ENCODE measurements around the gene SCN2A.

Gene SCN2A

DNA sequence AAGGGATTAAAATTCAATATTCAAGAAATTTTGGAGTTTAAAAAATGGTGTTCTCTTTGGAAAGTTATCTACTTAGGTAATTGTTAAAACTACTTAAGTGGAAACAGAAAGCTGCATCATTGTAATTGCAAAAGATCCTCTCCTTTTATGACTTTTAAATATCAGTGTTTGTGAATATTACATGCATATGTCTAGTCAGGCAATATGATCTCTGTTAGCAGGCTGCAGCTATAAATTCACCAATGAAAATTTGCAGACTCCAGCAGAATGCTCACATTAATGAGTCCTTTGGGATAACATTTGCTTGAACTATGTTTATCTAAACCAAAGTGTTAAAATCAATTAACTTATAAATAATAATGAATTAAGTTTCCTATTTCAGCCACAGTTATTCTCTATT is 171.1 kb downstream of the SCN2A start:
- DNase-seq (ENCODE audit: low read depth in 1 of 2, low spot score in 1 of 2) = no peak

DNA sequence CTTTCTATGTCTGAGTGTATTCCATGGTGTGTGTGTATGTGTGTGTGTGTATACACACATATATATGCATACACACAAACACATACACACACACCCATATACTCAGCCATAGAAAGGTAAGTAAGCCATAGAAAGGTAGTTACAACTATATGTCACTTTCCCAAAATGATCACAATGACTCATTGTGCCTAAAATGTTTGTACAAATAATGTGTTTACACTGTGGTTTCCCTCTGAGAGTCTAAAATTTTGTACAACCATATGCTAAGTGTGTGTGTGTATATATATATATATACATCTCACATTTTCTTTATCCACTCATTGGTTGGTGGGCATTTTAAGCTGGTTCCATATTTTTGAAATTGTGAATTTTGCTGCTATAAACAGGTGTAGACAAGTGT is 175.0 kb downstream of the SCN2A start:
- DNase-seq (ENCODE audit: low read depth in 1 of 2, low spot score in 1 of 2) = no peak

DNA sequence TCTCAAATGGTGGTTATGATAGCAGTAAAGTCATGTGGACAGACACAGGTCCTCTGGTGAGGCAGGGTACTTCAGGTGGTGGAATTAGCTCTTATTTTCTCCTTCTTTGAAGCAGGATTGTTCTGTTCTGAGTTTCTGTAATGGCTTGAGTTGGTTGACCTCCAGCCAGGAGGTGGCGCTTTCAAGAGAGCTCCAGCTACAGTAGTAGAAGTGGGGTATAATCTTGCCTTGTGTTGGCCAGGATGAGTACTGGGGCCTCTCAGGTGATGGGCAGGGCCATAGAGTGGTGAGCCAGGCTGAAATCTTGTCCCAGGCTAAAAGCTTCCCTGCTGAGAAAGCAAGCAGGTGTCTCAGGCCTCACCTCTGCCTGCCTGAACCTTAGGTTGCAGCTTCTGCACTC is 177.8 kb downstream of the SCN2A start:
- DNase-seq (ENCODE audit: low read depth in 1 of 2, low spot score in 1 of 2) = no peak

DNA sequence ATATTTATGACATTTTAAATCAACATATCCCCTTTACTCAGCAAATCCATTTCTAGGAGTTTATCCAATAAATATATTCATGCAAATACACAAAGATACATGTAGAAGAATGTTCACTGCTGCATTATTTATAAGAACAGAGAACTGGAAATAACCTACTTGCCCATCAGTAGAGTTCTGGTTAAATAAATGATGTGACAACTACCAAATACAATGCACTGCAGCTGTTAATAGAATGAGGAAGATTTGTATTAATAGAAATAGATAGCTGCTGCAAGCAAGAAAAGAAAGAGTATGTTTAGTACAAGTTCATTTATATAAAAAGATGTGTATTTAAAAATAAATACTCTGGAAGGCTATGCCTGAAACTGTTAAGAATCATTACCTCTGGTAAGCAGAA is 181.0 kb downstream of the SCN2A start:
- DNase-seq (ENCODE audit: low read depth in 1 of 2, low spot score in 1 of 2) = no peak

DNA sequence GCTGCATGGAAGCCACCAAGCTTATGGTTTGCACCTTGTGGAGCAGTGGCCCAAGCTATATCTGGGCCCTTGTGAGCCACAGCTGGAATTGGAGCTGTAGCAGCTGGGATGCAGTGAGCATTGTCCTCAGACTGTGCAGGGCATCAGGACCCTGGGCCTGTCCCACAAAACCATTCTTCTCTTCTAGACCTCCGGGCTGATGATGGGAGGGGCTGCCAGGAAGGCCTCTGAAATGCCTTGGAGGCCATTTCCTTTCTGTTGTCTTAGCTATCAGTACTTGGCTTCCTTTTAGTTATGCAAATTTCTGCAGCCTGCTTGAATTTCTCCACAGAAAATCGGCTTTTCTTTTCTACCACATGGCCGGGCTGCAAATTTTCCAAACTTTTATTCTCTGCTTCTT is 183.9 kb downstream of the SCN2A start:
- no peak for DNase-seq (ENCODE audit: low read depth in 1 of 2, low spot score in 1 of 2)

DNA sequence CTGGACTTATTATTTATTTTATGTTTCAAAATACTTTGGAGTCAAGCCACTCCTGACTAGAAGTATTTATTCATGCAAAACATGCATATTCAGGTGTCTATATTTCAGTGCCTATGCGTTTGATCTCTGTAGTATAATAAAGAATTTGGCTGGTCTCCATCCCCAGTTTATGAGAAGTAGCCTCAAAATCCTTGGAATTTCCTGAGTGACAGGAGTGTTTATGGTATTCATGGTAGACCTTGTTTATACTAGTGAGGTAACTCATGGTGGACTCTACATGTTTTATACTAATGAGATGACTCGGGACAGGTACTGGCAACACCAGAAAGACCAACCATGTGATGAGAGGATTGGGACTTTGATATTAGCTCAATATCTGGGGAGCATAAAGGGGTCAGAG is 186.3 kb downstream of the SCN2A start:
- no peak for DNase-seq (ENCODE audit: low read depth in 1 of 2, low spot score in 1 of 2)

DNA sequence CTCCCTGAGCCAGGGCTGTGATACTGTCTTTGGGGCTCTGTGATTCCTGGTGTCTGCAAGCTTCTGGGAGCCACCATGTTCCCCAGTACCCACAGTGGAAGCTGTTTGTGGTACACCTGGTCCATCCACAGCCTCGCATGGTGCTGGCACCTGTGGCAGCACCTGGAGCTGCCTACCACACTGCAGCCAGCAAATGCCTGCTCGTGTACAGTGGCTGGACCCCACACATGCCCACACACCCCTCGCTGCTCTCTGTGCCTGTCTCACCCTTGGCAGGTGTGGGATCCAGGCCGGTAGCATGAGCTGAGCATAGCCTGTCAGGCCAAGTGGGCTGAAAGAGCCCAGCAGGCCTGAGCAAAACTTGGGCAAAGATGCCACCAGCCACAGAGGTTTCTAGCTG is 188.5 kb downstream of the SCN2A start:
- DNase-seq (ENCODE audit: low read depth in 1 of 2, low spot score in 1 of 2) = no peak

DNA sequence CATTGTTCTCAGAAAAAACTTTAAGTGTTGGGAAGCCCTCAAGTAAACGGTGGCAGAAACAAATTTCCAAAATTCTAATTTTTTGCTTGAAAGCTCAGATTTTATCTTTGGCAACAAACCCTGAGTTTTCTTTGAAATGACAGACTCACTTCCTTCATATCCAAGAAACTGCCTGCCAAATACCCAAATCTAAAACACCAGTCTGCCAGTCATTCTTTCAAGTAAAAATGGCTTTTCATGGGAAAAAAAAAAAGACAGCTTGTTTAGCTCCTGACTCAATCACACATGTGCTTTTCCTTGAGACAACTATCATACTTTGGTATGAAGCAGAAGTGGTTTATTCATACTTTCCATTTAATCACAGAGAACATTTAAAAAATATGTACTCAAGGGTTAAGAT is 189.7 kb downstream of the SCN2A start:
- DNase-seq (ENCODE audit: low read depth in 1 of 2, low spot score in 1 of 2) = no peak

DNA sequence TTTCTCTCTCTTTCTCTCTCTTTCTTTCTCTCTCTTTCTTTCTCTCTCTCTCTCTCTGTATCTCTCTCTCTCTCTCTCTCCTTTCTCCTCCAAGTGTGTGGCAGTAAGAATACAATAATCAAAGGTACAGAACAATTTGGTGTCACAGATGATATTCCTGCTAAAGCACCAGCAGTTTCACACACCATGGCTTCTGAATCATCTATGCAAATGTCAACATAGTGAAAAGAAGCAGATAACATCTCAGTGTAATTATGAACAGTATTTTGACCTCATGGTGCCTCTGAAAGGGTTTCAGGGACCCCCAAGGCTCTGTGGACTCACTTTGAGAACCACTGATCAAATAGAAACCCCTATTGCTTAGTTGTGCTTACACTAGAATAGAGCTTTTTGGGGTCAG is 191.8 kb downstream of the SCN2A start:
- no peak for DNase-seq (ENCODE audit: low read depth in 1 of 2, low spot score in 1 of 2)

DNA sequence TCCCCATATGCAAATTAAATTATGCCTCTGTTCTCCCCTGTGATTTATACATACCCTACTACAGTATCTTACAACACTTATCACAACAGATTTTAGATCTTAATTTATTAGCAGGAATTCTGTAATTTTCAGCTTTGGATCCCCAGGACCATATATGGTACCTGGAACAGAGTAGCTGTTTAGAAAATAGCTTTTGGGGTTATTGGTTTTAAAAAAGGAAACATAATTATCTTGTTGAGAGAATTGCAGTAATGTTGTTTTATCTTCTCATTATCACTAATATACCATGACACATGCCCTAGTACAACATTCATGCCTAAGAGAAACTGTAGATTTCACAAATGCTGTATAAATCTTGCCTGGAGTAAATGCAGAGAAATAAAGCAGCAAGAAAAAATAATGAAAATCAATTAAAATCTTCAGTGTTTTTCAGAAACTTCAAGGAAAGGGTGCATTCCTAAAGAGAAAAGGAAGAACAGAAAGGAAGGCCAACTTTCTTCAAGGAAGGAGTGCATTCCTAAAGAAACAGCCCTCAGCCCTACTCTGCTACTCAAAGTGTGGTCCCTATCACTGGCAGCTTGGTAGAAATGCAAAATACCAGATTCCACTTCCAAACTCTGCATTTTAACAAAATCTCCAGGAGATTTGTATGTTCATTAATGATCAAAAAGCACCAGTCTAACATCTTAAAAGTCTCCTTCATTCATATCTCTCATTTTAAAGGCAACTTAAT is 193.2 kb downstream of the SCN2A start:
- DNase-seq (ENCODE audit: low read depth in 1 of 2, low spot score in 1 of 2) = no peak

DNA sequence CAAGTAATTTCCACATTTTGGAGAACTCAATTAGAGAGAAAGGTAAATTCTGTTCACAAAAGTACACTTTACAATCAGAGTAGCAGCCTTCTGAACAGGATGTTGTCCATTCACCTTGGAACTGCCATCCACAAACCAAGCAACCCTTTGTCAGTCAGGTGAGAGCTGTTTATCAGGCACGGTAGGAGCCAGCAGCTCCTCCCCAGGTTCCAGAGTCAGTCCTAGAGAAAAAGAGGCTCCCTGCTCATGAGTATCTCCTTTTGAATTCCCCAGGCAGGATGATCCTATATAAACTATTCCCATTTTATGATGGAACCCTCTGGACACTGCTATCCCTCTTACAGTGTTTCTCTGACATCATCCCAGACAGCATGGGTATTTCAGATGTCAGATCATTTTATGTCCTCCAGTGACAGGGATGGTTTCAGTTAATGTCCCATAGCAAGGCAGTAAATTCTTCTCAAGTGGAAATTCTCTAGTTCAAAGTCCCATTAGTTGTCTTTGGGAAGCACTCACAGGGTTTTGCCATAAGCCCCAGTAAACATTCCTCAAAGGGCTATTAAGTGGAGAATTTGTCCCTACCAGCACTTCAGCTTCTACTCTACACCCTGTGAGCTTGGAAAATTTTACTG is 195.8 kb downstream of the SCN2A start:
- DNase-seq (ENCODE audit: low read depth in 1 of 2, low spot score in 1 of 2) = no peak

DNA sequence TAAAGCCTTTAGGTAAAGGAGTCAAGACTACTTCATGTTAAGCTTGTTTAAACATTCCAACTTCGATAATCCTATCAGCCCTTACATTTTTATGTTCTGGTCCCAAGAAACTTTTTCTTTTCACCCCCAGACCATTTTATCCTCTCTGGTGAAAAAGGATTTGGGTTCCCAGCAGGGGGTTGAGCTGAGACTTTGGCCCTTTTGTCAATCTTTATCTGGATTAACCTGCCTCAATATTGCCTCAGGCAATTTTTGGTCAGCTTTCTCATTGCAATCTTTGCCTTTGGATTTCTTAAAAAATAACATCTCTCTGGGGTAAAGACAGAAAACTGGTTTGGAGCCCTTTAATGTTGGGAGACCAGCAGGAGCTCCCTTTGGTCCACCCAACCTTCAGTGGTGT is 196.4 kb downstream of the SCN2A start:
- DNase-seq (ENCODE audit: low read depth in 1 of 2, low spot score in 1 of 2) = no peak

DNA sequence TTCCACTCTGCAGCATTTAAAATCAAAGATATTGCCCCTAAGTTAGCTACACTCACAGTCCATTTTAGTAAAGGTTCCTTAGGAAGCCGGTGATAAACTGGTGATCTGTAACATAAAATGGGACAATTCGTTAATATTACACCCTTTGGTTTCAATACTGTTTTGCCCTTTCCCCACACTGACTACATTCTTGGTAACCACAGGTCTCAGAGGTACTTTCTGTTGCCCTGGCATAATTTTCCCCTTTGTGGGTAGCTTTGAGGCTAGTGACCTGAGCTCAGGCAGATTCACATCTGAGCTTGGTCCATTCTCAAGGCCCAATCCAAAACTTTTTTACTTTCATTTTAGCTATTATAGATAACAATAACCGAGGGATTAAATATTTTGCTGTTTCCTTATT is 197.3 kb downstream of the SCN2A start:
- no peak for DNase-seq (ENCODE audit: low read depth in 1 of 2, low spot score in 1 of 2)

DNA sequence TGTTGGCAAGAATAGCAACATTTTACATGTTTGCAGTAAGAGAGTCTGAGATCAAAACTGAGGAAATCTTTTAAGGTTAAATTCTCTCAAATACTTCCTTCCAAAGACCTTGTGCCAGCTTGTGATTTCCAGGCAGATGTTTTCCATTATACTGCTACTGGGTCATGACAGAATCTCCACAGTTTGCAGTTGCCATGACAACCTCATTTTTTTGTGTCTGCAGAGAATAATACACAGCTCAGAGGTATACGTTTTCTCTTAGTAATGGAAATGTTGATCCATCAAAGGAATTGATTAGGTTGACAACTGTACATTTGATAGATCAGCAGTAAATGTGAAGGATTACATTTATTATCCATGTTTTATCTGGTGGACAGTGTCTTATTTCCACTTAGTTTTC is 201.2 kb downstream of the SCN2A start:
- no peak for DNase-seq (ENCODE audit: low read depth in 1 of 2, low spot score in 1 of 2)
